Kidney epithelial cell (primary cell): ENCODE results near the gene CHD1L. TPM values are rescaled to one million over a fixed set of nuclear protein-coding genes. Genes with fewer than 3 reads are reported as not detected.

Experiments
- DNase-seq: peaks from one replicate; pipeline ENCODE4 v3.0.0-alpha.2; 2010; ENCODE audit warnings: low read depth
- H3K27me3 ChIP-seq: 2 replicates; pipeline ENCODE4 v1.6.0; 2011; ENCODE audit warnings: low read length; ENCODE audit not compliant: control insufficient read depth, insufficient read depth
- H3K36me3 ChIP-seq: 2 replicates; pipeline ENCODE4 v1.5.1; 2011; ENCODE audit warnings: low read length; ENCODE audit not compliant: control insufficient read depth, insufficient read depth
- H3K4me3 ChIP-seq: 2 replicates; pipeline ENCODE4 v1.5.1; 2011; ENCODE audit warnings: low read depth, mild to moderate bottlenecking, control low read depth, low read length
- total RNA-seq: library from RNA; depleted of rRNA; stranded (reverse); fragments of >200 nt; gene quantifications from 2 replicates; pipeline ENCODE4 v1.2.3, GENCODE V29; 2015
- TF ChIP-seq, protein P1 (sequence below): IDR thresholded peaks from 2 replicates; pipeline ENCODE4 v1.5.1; 2011; ENCODE audit warnings: mild to moderate bottlenecking, moderate library complexity, low read length, control low read depth, inconsistent platforms; ENCODE audit not compliant: insufficient read depth, poor library complexity, severe bottlenecking

Gene CHD1L
- total RNA-seq, 1 donor from 2014 or later = 35.7 TPM

DNA sequence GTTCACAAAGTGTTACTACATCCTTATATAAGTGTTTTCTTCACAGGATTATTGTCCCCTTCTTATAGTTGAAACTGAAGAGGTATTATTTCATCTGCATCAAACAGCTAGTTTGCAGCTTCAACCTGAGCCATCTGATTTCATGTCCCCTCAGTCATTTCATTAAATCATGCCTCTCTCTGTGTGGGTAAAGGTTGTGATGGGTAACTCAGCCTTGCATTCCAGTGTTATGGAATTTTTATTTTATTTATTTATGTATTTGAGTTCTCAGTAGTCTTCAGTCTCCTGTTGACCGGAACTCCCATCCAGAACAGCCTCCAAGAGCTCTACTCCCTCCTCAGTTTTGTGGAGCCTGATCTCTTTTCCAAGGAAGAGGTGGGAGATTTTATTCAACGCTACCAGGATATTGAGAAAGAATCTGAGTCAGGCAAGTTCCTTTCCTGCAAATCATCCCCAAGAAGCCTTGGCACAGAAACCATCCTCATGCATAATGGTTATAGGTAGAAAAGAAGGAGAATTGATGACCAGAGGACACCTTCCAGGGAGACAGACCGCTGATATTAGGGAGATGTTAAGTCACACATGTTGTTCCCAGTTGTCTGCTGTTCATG lies 21.8 kb downstream of the CHD1L start:
- Histone ChIP-seq H3K36me3 (no peaks in the 10 kb centered on the region), H3K4me3 (no peak overlapping the region), H3K27me3 (no peaks in the 10 kb centered on the region)
- DNase-seq = no peak
- TF ChIP-seq, protein P1, sequence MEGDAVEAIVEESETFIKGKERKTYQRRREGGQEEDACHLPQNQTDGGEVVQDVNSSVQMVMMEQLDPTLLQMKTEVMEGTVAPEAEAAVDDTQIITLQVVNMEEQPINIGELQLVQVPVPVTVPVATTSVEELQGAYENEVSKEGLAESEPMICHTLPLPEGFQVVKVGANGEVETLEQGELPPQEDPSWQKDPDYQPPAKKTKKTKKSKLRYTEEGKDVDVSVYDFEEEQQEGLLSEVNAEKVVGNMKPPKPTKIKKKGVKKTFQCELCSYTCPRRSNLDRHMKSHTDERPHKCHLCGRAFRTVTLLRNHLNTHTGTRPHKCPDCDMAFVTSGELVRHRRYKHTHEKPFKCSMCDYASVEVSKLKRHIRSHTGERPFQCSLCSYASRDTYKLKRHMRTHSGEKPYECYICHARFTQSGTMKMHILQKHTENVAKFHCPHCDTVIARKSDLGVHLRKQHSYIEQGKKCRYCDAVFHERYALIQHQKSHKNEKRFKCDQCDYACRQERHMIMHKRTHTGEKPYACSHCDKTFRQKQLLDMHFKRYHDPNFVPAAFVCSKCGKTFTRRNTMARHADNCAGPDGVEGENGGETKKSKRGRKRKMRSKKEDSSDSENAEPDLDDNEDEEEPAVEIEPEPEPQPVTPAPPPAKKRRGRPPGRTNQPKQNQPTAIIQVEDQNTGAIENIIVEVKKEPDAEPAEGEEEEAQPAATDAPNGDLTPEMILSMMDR = no peak

DNA sequence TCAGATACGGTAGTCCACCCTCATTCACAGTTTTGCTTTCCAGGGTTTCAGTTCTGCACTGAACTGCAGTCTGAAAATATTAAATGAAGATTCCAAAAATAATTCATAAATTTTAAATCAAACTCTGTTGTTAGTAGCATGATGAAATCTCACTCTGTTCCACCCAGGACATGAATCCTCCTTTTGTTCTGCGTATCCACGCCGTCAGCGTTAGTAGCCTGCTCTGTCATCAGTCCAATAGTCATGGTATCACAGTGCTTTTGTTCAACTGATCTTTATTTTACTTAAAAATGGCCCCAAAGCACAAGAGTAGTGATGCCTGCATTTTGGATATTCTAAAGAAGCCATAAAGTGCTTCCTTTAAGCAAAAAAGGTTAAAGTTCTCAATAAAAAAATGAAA lies 23.9 kb downstream of the CHD1L start:
- TF ChIP-seq, protein P1 = no peak
- Histone ChIP-seq H3K36me3 (no peaks in the 10 kb centered on the region), H3K4me3 (no peak overlapping the region), H3K27me3 (no peaks in the 10 kb centered on the region)
- DNase-seq = no peak

DNA sequence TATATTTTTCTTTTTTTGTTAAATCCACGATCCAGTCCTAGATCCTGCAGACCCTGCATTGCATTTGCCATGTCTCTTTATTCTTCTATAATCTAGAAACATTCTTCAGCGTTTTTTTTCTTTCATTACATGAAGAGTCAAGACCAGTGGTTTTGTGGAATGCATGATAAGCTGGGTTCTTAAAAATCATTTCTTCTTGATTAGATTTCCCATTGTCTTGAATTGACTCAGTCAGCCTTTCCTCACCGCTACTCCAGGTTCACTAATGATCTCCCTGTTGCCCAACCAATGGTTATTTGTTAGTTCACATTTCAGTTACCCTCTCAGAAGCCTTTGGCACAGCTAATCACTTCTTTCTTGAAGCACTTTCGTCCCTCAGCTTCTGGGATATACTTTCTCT lies 25.2 kb downstream of the CHD1L start:
- Histone ChIP-seq H3K27me3 (no peaks in the 10 kb centered on the region), H3K36me3 (no peaks in the 10 kb centered on the region), H3K4me3 (no peak overlapping the region)
- TF ChIP-seq, protein P1 = no peak
- no peak for DNase-seq

DNA sequence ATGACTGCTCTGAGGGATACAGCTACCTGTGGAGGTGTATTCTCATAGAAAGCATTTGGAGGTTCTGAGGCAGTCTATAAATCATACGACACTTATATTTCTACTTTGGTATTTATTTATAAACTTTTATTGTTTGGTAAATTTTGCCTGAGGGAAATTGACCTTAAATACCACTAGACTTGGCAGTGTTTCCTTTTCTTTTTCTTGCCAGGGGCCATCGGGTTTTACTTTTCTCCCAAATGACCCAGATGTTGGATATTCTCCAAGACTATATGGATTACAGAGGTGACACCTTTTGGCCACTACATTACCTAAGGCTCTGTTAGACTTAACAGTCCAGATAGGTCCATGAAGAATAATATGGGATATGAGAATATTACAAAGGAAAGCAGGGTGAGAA lies 28.2 kb downstream of the CHD1L start:
- no peak overlapping the region for H3K4me3 ChIP-seq
- TF ChIP-seq, protein P1 = no peak
- no peaks in the 10 kb centered on the region for H3K27me3 ChIP-seq
- DNase-seq = no peak
- no peaks in the 10 kb centered on the region for H3K36me3 ChIP-seq

DNA sequence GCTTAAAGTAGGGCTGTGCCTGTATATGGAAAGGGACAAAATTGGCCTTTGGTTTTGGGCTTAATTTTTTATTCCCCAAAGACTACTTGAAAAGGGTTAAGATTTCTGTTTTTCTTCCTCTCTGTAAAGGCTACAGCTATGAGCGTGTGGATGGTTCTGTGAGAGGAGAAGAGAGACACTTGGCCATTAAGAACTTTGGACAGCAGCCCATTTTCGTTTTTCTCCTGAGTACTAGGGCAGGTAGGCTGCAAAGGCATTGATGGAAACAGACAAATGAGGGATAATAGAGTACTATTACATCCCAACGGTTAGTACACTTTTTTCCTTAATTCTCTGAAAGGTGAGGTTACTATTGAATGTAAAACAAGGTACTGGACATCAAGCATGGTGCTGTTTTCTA lies 29.6 kb downstream of the CHD1L start:
- Histone ChIP-seq H3K27me3 (no peaks in the 10 kb centered on the region), H3K4me3 (no peak overlapping the region), H3K36me3 (no peaks in the 10 kb centered on the region)
- TF ChIP-seq, protein P1 = no peak
- DNase-seq = no peak
